NCI-H526 (cell line): Measurements from ENCODE around the gene NXPH4.
A peak's percentile ranks its signal among the peaks of the same experiment; 100 is the strongest.

Source experiments
- DNase-seq, 2 experiments: peaks; one replicate each; lab custom pipeline; 2025; lab: John Stamatoyannopoulos, UW

The NXPH4 gene

GRCh38 chr12:57203791-57204190 lies 12.8 kb upstream of the NXPH4 start:
- DNase-seq, result no peak

- no peak for DNase-seq
Measured at GRCh38 chr12:57204454-57204853, 12.1 kb upstream of the NXPH4 start.

- no peak for DNase-seq
Measured at GRCh38 chr12:57205186-57205585, 11.4 kb upstream of the NXPH4 start.

- no peak for DNase-seq
Measured at GRCh38 chr12:57205931-57206330, 10.7 kb upstream of the NXPH4 start.

- no peak for DNase-seq
Measured at GRCh38 chr12:57207731-57208630, 8.6 kb upstream of the NXPH4 start.

- DNase-seq, result no peak
Measured at GRCh38 chr12:57208631-57209282, 7.8 kb upstream of the NXPH4 start.

- no peak for DNase-seq
Measured at GRCh38 chr12:57209916-57210315, 6.7 kb upstream of the NXPH4 start.

GRCh38 chr12:57210461-57210860 lies 6.1 kb upstream of the NXPH4 start:
- DNase-seq, result no peak

GRCh38 chr12:57210926-57211692 lies 5.5 kb upstream of the NXPH4 start:
- DNase-seq, result peak; percentile 69 to 87

GRCh38 chr12:57211791-57212700 lies 4.5 kb upstream of the NXPH4 start:
- DNase-seq, result no peak

- no peak for DNase-seq
Measured at GRCh38 chr12:57212701-57213057, 3.9 kb upstream of the NXPH4 start.

- peak; percentile 54 to 92 for DNase-seq
Measured at GRCh38 chr12:57213058-57213715, 3.4 kb upstream of the NXPH4 start.

GRCh38 chr12:57213763-57214397 lies 2.7 kb upstream of the NXPH4 start:
- DNase-seq, result peak in 1 of 2 experiments; percentile 53

- peak; percentile 80 to 95 for DNase-seq
Measured at GRCh38 chr12:57214398-57214781, 2.2 kb upstream of the NXPH4 start.

- DNase-seq, result peak in 1 of 2 experiments; percentile 60
Measured at GRCh38 chr12:57215065-57215464, 1.5 kb upstream of the NXPH4 start.

GRCh38 chr12:57215668-57216013 lies 953 bp upstream of the NXPH4 start:
- peak in 1 of 2 experiments; percentile 74 for DNase-seq

GRCh38 chr12:57216921-57217879 lies 606 bp downstream of the NXPH4 start:
- peak in 1 of 2 experiments; percentile 65 for DNase-seq

- peak in 1 of 2 experiments; percentile 50 for DNase-seq
Measured at GRCh38 chr12:57218030-57218853, 1.6 kb downstream of the NXPH4 start.
